H9 (cell line): ENCODE data around the gene ELAVL1. TPM values are rescaled to one million over a fixed set of nuclear protein-coding genes. Genes with fewer than 3 reads are reported as not detected.

ENCODE experiments used
- DNase-seq: peaks from one replicate; pipeline ENCODE4 v3.0.0-alpha.2; 2017
- H2AFZ ChIP-seq: one replicate; pipeline ENCODE4 v1.6.1; 2013; ENCODE audit warnings: mild to moderate bottlenecking, low read length, control low read depth, moderate library complexity
- H2AK5ac ChIP-seq: 2 replicates; pipeline ENCODE4 v1.6.1; 2013; ENCODE audit warnings: low read length, control low read depth, mixed read lengths; ENCODE audit not compliant: insufficient read length
- H2BK120ac ChIP-seq: one replicate; pipeline ENCODE4 v1.6.1; 2013; ENCODE audit warnings: low read depth, mild to moderate bottlenecking, low read length, control low read depth, inconsistent platforms; ENCODE audit not compliant: poor library complexity, severe bottlenecking
- H2BK12ac ChIP-seq: 2 replicates; pipeline ENCODE4 v1.6.1; 2013; ENCODE audit warnings: low read length, control low read depth, mixed read lengths, low read depth; ENCODE audit not compliant: insufficient read length
- H2BK15ac ChIP-seq: 2 replicates; pipeline ENCODE4 v1.6.1; 2013; ENCODE audit warnings: low read depth, low read length, control low read depth
- H2BK20ac ChIP-seq: one replicate; pipeline ENCODE4 v1.6.1; 2013; ENCODE audit warnings: low read depth, mild to moderate bottlenecking, low read length, control low read depth, inconsistent platforms; ENCODE audit not compliant: poor library complexity, severe bottlenecking
- H2BK5ac ChIP-seq: 2 replicates; pipeline ENCODE4 v1.6.1; 2013; ENCODE audit warnings: low read length, control low read depth, mixed read lengths; ENCODE audit not compliant: insufficient read length
- H3K14ac ChIP-seq: 2 replicates; pipeline ENCODE4 v1.6.1; 2013; ENCODE audit warnings: low read length, control low read depth; ENCODE audit not compliant: insufficient read depth
- H3K18ac ChIP-seq: 2 replicates; pipeline ENCODE4 v1.6.1; 2013; ENCODE audit warnings: low read depth, mild to moderate bottlenecking, mixed read lengths, low read length, control low read depth; ENCODE audit not compliant: insufficient read length
- H3K23ac ChIP-seq: 2 replicates; pipeline ENCODE4 v1.6.1; 2013; ENCODE audit warnings: low read length, control low read depth, mixed read lengths, low read depth; ENCODE audit not compliant: insufficient read length
- H3K23me2 ChIP-seq: 2 replicates; pipeline ENCODE4 v1.6.1; 2013; ENCODE audit warnings: low read depth, mild to moderate bottlenecking, mixed read lengths, low read length, control low read depth; ENCODE audit not compliant: insufficient read length, poor library complexity, severe bottlenecking
- H3K27ac ChIP-seq: 2 replicates; pipeline ENCODE4 v1.5.1; 2013; ENCODE audit warnings: low read length, control low read depth, mixed read lengths, low read depth; ENCODE audit not compliant: insufficient read length
- H3K27me3 ChIP-seq: 2 replicates; pipeline ENCODE4 v1.6.1; 2013; ENCODE audit warnings: low read length, control low read depth, inconsistent platforms; ENCODE audit not compliant: insufficient read depth
- H3K4ac ChIP-seq: 2 replicates; pipeline ENCODE4 v1.6.1; 2013; ENCODE audit warnings: low read depth, mild to moderate bottlenecking, control low read depth, inconsistent platforms, low read length, moderate library complexity
- H3K4me1 ChIP-seq: 2 replicates; pipeline ENCODE4 v1.6.1; 2013; ENCODE audit warnings: low read length, control low read depth, inconsistent platforms; ENCODE audit not compliant: insufficient read depth
- H3K4me2 ChIP-seq: 2 replicates; pipeline ENCODE4 v1.6.1; 2013; ENCODE audit warnings: low read length, control low read depth, mixed read lengths; ENCODE audit not compliant: insufficient read length, insufficient read depth
- H3K56ac ChIP-seq: 2 replicates; pipeline ENCODE4 v1.6.1; 2013; ENCODE audit warnings: low read depth, mild to moderate bottlenecking, mixed read lengths, low read length, control low read depth; ENCODE audit not compliant: insufficient read length
- H3K79me1 ChIP-seq: 2 replicates; pipeline ENCODE4 v1.6.1; 2013; ENCODE audit warnings: low read depth, mild to moderate bottlenecking, moderate library complexity, low read length, control low read depth, inconsistent platforms; ENCODE audit not compliant: insufficient read depth, poor library complexity, severe bottlenecking
- H3K79me2 ChIP-seq: 2 replicates; pipeline ENCODE4 v1.6.1; 2013; ENCODE audit warnings: low read length, control low read depth, inconsistent platforms; ENCODE audit not compliant: insufficient read depth
- H3K9ac ChIP-seq: 2 replicates; pipeline ENCODE4 v1.6.1; 2013; ENCODE audit warnings: low read length, control low read depth, mixed read lengths; ENCODE audit not compliant: insufficient read length; ENCODE audit errors: extremely low read depth
- H3K9me3 ChIP-seq: one replicate; pipeline ENCODE4 v1.6.1; 2013; ENCODE audit warnings: low read depth, low read length, inconsistent platforms; ENCODE audit not compliant: control insufficient read depth
- H3T11ph ChIP-seq: one replicate; pipeline ENCODE4 v1.6.1; 2013; ENCODE audit warnings: mild to moderate bottlenecking, low read length, control low read depth, inconsistent platforms
- H4K20me1 ChIP-seq: one replicate; pipeline ENCODE4 v1.6.1; 2013; ENCODE audit not compliant: control insufficient read depth, insufficient read length, insufficient read depth
- H4K5ac ChIP-seq: 2 replicates; pipeline ENCODE4 v1.6.1; 2013; ENCODE audit warnings: low read depth, mild to moderate bottlenecking, mixed read lengths, low read length, control low read depth; ENCODE audit not compliant: insufficient read length
- H4K8ac ChIP-seq: replicated peaks from 2 replicates; pipeline ENCODE4 v1.6.1; 2013; ENCODE audit warnings: low read length, control low read depth, mixed read lengths, low read depth; ENCODE audit not compliant: insufficient read length
- H4K91ac ChIP-seq: 2 replicates; pipeline ENCODE4 v1.6.1; 2013; ENCODE audit warnings: low read depth, mild to moderate bottlenecking, moderate library complexity, mixed read lengths, low read length, control low read depth; ENCODE audit not compliant: insufficient read length
- H3K27ac Mint-ChIP-seq, 3 experiments: 2 replicates in 2 of 3; 3 replicates in 1 of 3; pipeline ENCODE4 v1.8.0; 2020 to 2021; ENCODE audit warnings: mixed read lengths in 3 of 3, mild to moderate bottlenecking in 1 of 3, moderate library complexity in 1 of 3
- H3K27me3 Mint-ChIP-seq: 2 replicates; pipeline ENCODE4 v1.8.0; 2021; ENCODE audit warnings: low read depth, mild to moderate bottlenecking, moderate library complexity, mixed read lengths
- H3K36me3 Mint-ChIP-seq, 3 experiments: 2 replicates in 2 of 3; 3 replicates in 1 of 3; pipeline ENCODE4 v1.8.0; 2020 to 2021; ENCODE audit warnings: low read depth in 3 of 3, mixed read lengths in 3 of 3; ENCODE audit not compliant: insufficient read depth in 1 of 3
- H3K4me1 Mint-ChIP-seq, 2 experiments: 2 replicates each; pipeline ENCODE4 v1.8.0; 2020; ENCODE audit warnings: mixed read lengths in 2 of 2
- H3K4me3 Mint-ChIP-seq, 2 experiments: 2 replicates in 1 of 2; 3 replicates in 1 of 2; pipeline ENCODE4 v1.8.0; 2020 to 2021; ENCODE audit warnings: mild to moderate bottlenecking in 2 of 2, mixed read lengths in 2 of 2, moderate library complexity in 1 of 2
- H3K9me3 Mint-ChIP-seq, 2 experiments: 2 replicates in 1 of 2; 3 replicates in 1 of 2; pipeline ENCODE4 v1.8.0; 2020; ENCODE audit warnings: mild to moderate bottlenecking in 2 of 2, mixed read lengths in 2 of 2, moderate library complexity in 1 of 2
- WGBS: extraction: QIAGEN DNeasy Blood & Tissue Kit; methylation state at CpG from one replicate; pipeline ENCODE4 v1.1.7; 2013; ENCODE audit warnings: missing lambda C conversion rate, low lambda C conversion rate, mixed read lengths; ENCODE audit not compliant: insufficient read length; ENCODE audit errors: extremely low coverage; 5-methylcytosine and 5-hydroxymethylcytosine counted together
- total RNA-seq: library from RNA; stranded (reverse); gene quantifications from 2 replicates; pipeline ENCODE4 v1.2.1, GENCODE V29; 2021
- TF ChIP-seq, protein P1 (sequence below): fragments of 200-600 bp; sonication (generic); conservative IDR thresholded peaks from 3 replicates; pipeline ENCODE4 v1.8.0; 2021; ENCODE audit warnings: antibody characterized with exemption, mild to moderate bottlenecking

ELAVL1 gene
- total RNA-seq, 1 experiment from 2014 or later: 149 TPM

DNA sequence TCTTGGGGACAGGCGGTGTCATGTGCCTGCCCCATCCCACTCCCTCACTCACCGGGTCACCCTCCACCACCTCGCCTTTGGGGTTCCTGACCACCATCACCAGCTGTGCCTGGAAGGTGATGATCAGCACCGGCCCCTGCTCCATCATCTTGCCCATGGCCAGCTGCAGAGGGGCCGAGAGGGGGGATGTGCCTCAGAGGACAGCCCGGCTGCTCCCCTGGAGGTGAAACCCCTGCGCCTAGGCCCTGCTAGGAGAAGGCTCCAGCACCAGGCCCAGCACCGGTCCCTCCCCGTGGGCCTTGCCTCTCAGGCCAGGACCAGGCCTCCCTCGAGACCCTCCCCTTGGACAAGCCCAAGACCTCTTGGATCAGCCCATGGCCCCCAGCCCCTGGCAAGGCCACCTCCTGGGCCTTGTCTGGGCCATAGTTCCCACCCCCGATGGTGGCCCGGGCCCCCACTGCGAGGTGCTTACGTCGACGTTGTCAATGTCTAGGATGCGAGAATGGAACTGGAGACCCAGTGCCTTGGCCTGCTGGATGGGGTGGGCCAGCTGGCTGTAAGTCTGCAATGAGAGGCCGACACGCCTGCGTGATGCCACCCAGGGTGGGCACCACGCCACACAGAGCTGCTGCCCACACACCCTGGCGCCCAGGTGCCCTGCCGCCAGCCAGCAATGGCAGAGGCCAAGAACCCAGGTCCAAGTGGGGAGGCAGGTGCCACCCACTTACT lies 77.7 kb downstream of the ELAVL1 start:
- no peak overlapping the region for H3K9ac ChIP-seq
- no peak overlapping the region for H4K91ac ChIP-seq
- peaks cover 2 to 51% (median 26%) of the 10 kb centered on the region in 3 experiments; a peak in 6 of 7 replicates for H3K36me3 Mint-ChIP-seq
- no peak overlapping the region for H3K23ac ChIP-seq
- H3K4me3 Mint-ChIP-seq: peak overlapping the region in 1 of 2 experiments; percentile 50; a peak in 2 of 5 replicates
- no peaks in the 10 kb centered on the region for H3K9me3 ChIP-seq
- no peak overlapping the region for H3T11ph ChIP-seq
- peak overlapping the region in 1 of 3 experiments; percentile 6; a peak in 1 of 7 replicates for H3K27ac Mint-ChIP-seq
- H4K5ac ChIP-seq: no peak overlapping the region
- H3K79me2 ChIP-seq: no peaks in the 10 kb centered on the region
- H3K23me2 ChIP-seq: no peaks in the 10 kb centered on the region
- H2BK20ac ChIP-seq: no peak overlapping the region
- TF ChIP-seq, protein P1, sequence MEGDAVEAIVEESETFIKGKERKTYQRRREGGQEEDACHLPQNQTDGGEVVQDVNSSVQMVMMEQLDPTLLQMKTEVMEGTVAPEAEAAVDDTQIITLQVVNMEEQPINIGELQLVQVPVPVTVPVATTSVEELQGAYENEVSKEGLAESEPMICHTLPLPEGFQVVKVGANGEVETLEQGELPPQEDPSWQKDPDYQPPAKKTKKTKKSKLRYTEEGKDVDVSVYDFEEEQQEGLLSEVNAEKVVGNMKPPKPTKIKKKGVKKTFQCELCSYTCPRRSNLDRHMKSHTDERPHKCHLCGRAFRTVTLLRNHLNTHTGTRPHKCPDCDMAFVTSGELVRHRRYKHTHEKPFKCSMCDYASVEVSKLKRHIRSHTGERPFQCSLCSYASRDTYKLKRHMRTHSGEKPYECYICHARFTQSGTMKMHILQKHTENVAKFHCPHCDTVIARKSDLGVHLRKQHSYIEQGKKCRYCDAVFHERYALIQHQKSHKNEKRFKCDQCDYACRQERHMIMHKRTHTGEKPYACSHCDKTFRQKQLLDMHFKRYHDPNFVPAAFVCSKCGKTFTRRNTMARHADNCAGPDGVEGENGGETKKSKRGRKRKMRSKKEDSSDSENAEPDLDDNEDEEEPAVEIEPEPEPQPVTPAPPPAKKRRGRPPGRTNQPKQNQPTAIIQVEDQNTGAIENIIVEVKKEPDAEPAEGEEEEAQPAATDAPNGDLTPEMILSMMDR: no peak
- no peak overlapping the region for H3K14ac ChIP-seq
- H3K9me3 Mint-ChIP-seq: no peaks in the 10 kb centered on the region
- no peak overlapping the region for H3K27ac ChIP-seq
- no peak overlapping the region for H2AFZ ChIP-seq
- H3K27me3 Mint-ChIP-seq: no peaks in the 10 kb centered on the region
- H2AK5ac ChIP-seq: no peak overlapping the region
- whole genome bisulfite sequencing: no CpG with 5 or more reads among the region's 23 CpGs
- H3K56ac ChIP-seq: no peak overlapping the region
- H3K18ac ChIP-seq: no peak overlapping the region
- H2BK12ac ChIP-seq: no peak overlapping the region
- H2BK120ac ChIP-seq: no peak overlapping the region
- H2BK5ac ChIP-seq: no peak overlapping the region
- H4K20me1 ChIP-seq: no peaks in the 10 kb centered on the region
- H3K4me1 Mint-ChIP-seq: peaks cover 6 to 11% of the 10 kb centered on the region in 2 experiments
- H3K27me3 ChIP-seq: no peaks in the 10 kb centered on the region
- no peak for DNase-seq
- no peaks in the 10 kb centered on the region for H3K79me1 ChIP-seq
- H2BK15ac ChIP-seq: no peak overlapping the region
- no peak overlapping the region for H3K4ac ChIP-seq
- H3K4me1 ChIP-seq: 0 out of 2 replicates have a peak, but pooled peaks cover 4% of the 10 kb centered on the region
- no peak overlapping the region for H4K8ac ChIP-seq
- H3K4me2 ChIP-seq: no peak overlapping the region
